Ishikawa (cell line): Measurements from ENCODE around the gene PLD1.

Source experiments
- CEBPB ChIP-seq: IDR thresholded peaks from 2 replicates; pipeline ENCODE4 v1.6.1; 2012
- CREB1 ChIP-seq: IDR thresholded peaks from 2 replicates; pipeline ENCODE4 v1.6.1; 2012; ENCODE audit warnings: low read depth
- EGR1 ChIP-seq: IDR thresholded peaks from 2 replicates; pipeline ENCODE4 v1.6.1; 2012
- EP300 ChIP-seq: IDR thresholded peaks from 2 replicates; pipeline ENCODE4 v1.6.1; 2012; ENCODE audit warnings: borderline replicate concordance
- FOXM1 ChIP-seq: IDR thresholded peaks from 2 replicates; pipeline ENCODE4 v1.6.1; 2012; ENCODE audit warnings: low read depth, borderline replicate concordance
- MAX ChIP-seq: IDR thresholded peaks from 2 replicates; pipeline ENCODE4 v1.6.1; 2012
- NFIC ChIP-seq: IDR thresholded peaks from 2 replicates; pipeline ENCODE4 v1.6.1; 2012
- RAD21 ChIP-seq: IDR thresholded peaks from 2 replicates; pipeline ENCODE4 v1.6.1; 2012; ENCODE audit warnings: low read depth
- REST ChIP-seq: IDR thresholded peaks from 2 replicates; pipeline ENCODE4 v1.6.1; 2012; ENCODE audit warnings: low read depth, mild to moderate bottlenecking
- TAF1 ChIP-seq: IDR thresholded peaks from 2 replicates; pipeline ENCODE4 v1.6.1; 2012; ENCODE audit warnings: low read depth, mild to moderate bottlenecking
- TCF12 ChIP-seq: IDR thresholded peaks from 2 replicates; pipeline ENCODE4 v1.6.1; 2012; ENCODE audit warnings: low read depth
- TEAD4 ChIP-seq: IDR thresholded peaks from 2 replicates; pipeline ENCODE4 v1.6.1; 2012
- YY1 ChIP-seq: IDR thresholded peaks from 2 replicates; pipeline ENCODE4 v1.6.1; 2012; ENCODE audit warnings: low read depth
- ZBTB7A ChIP-seq: IDR thresholded peaks from 2 replicates; pipeline ENCODE4 v1.6.1; 2012; ENCODE audit warnings: low read depth
- TF ChIP-seq, protein P1 (sequence below): IDR thresholded peaks from 2 replicates; pipeline ENCODE4 v1.6.1; 2012

The PLD1 gene

GRCh38 chr3:171850960-171851659 lies 40.8 kb upstream of the PLD1 start:
- no peak for TF ChIP-seq FOXM1
- no peak for TF ChIP-seq EP300
- TF ChIP-seq ZBTB7A = no peak
- no peak for TF ChIP-seq TEAD4
- TF ChIP-seq NFIC = no peak
- no peak for TF ChIP-seq YY1
- no peak for TF ChIP-seq EGR1
- TF ChIP-seq MAX = no peak
- no peak for TF ChIP-seq RAD21

DNA sequence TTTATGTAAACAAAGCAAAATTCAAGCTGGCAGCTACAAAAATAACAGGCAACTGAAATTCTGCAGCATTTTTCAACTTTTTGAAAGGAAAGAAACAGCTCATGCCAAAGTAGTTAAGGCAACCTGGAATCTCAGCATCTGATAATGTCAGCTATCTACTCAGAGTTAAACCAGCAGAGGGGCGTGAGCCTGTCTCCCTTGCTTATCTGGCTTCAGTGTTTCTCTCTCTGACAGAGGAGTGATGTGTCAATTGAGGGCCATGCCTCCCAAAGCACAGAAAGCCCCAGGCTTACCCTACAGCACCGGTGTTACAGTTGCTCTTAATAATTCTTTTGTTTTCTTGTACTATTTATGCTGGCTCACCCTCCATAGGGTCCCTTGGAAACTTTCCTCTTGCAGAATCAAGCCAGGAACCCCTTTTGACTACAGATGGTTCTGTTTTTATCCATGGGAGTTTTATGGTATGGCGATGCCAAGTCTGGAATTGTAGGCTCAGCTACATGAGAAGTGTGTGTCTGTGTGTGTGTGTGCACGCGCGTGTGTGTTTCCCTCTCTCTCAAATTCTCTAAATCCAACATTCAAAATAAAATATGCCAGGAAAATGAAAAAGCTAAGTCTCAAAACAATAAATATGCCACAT lies 40.2 kb upstream of the PLD1 start:
- TF ChIP-seq TEAD4 = no peak
- TF ChIP-seq, protein P1, sequence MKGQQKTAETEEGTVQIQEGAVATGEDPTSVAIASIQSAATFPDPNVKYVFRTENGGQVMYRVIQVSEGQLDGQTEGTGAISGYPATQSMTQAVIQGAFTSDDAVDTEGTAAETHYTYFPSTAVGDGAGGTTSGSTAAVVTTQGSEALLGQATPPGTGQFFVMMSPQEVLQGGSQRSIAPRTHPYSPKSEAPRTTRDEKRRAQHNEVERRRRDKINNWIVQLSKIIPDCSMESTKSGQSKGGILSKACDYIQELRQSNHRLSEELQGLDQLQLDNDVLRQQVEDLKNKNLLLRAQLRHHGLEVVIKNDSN = no peak
- no peak for TF ChIP-seq RAD21
- TF ChIP-seq YY1 = no peak
- TF ChIP-seq EGR1 = no peak
- TF ChIP-seq EP300 = no peak
- no peak for TF ChIP-seq MAX
- no peak for TF ChIP-seq TCF12
- TF ChIP-seq TAF1 = no peak
- no peak for TF ChIP-seq CREB1
- no peak for TF ChIP-seq ZBTB7A
- no peak for TF ChIP-seq CEBPB

- TF ChIP-seq CEBPB = no peak
- no peak for TF ChIP-seq EP300
- TF ChIP-seq REST = no peak
- no peak for TF ChIP-seq CREB1
- no peak for TF ChIP-seq TCF12
- TF ChIP-seq EGR1 = no peak
- no peak for TF ChIP-seq MAX
- no peak for TF ChIP-seq NFIC
- TF ChIP-seq ZBTB7A = no peak
- TF ChIP-seq, protein P1 = no peak
- no peak for TF ChIP-seq TAF1
- no peak for TF ChIP-seq YY1
- TF ChIP-seq TEAD4 = no peak
- TF ChIP-seq FOXM1 = no peak
- TF ChIP-seq RAD21 = no peak
Measured at GRCh38 chr3:171849617-171850319, 39.5 kb upstream of the PLD1 start.

GRCh38 chr3:171847595-171848259 lies 37.4 kb upstream of the PLD1 start:
- TF ChIP-seq RAD21 (no peak), FOXM1 (no peak), CREB1 (no peak), TEAD4 (no peak), TAF1 (no peak), EP300 (no peak), MAX (no peak), EGR1 (no peak), YY1 (no peak), ZBTB7A (no peak)

GRCh38 chr3:171847133-171847532 lies 36.9 kb upstream of the PLD1 start:
- TF ChIP-seq CREB1 (no peak), MAX (no peak), YY1 (no peak), NFIC (no peak), TCF12 (no peak), FOXM1 (no peak), TAF1 (no peak), CEBPB (no peak), EGR1 (no peak), TEAD4 (no peak), RAD21 (no peak), REST (no peak), EP300 (no peak), ZBTB7A (no peak)
- TF ChIP-seq, protein P1 = no peak
